Measurements from ENCODE around the gene RPS2. TPM values are rescaled to one million over a fixed set of nuclear protein-coding genes. Genes with fewer than 3 reads are reported as not detected.

The RPS2 gene
- total and polyA plus RNA-seq, 2 donors (not counting 1 experiment from before 2014, with no cell fraction given): 1,683 to 2,596 TPM

- peak; percentile 21 to 32 for TF ChIP-seq CTCF (conservative IDR thresholded peaks at IDR 0.05 in 1 of 2, IDR thresholded peaks at IDR 0.05 in 1 of 2; ENCODE audit: low read depth in 1 of 2, low read length in 2 of 2)
- TF ChIP-seq EZH2 (IDR thresholded peaks at IDR 0.05; ENCODE audit: low read length, missing control alignments): no peak
- Histone ChIP-seq H3K4me3 (replicated peaks in 1 of 4; ENCODE audit: control extremely low read depth in 1 of 4, insufficient read depth in 1 of 4, low read depth in 3 of 4, low read length in 4 of 4) (peak overlapping the region in 3 of 4 experiments; percentile 12 to 73 (median 41)), H3K36me3 (ENCODE audit: control insufficient read depth, insufficient read depth, low read length) (peaks cover 23% of the 10 kb centered on the region), H3K4me1 (ENCODE audit: control insufficient read depth, extremely low read depth, insufficient read depth, low read length) (peaks cover 9% of the 10 kb centered on the region), H3K4me2 (ENCODE audit: extremely low read depth, insufficient read depth, low read length) (peak overlapping the region; percentile 77), H3K9me3 (ENCODE audit: control insufficient read depth, insufficient read depth, low read depth, low read length) (no peaks in the 10 kb centered on the region), H3K27me3 (ENCODE audit: control insufficient read depth, insufficient read depth, low read length) (peaks cover 19% of the 10 kb centered on the region), H3K27ac (ENCODE audit: insufficient read depth, low read length) (no peak overlapping the region), H4K20me1 (ENCODE audit: control insufficient read depth, extremely low read depth, insufficient read depth, low read length) (no peaks in the 10 kb centered on the region), H2AFZ (ENCODE audit: low read length) (no peak overlapping the region), H3K9ac (ENCODE audit: insufficient read depth, low read length) (no peak overlapping the region), H3K79me2 (ENCODE audit: control insufficient read depth, insufficient read depth, low read length) (peaks cover 11% of the 10 kb centered on the region)
- no peak for DNase-seq (ENCODE audit: low read depth in 2 of 2)
Observed at GRCh38 chr16:1982991-1983543, 18.4 kb upstream of the RPS2 start.

DNA sequence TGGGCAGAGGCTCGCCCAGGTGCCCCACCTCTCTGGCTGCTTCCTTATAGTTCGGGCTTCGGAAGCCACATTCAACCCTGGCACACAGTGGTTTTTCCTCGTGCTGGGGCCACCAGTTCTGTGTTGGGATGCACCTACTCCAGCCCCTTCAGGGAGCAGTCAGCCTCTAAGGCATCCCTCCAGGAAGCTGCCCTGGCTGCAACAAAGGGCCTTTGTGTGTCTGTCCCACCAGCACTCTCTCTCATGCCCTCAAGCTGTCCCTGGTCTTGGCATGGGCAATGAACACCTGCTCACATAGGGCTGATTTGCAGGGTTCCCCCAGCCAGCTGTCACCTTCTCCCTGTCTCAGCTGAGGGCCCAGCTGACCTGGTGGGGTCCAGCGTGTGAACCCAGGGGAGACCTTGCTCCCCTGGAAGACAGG, 17.4 kb upstream of the RPS2 start:
- Histone ChIP-seq H3K4me2 (ENCODE audit: extremely low read depth, insufficient read depth, low read length) (no peak overlapping the region), H4K20me1 (ENCODE audit: control insufficient read depth, extremely low read depth, insufficient read depth, low read length) (no peaks in the 10 kb centered on the region), H3K27ac (ENCODE audit: insufficient read depth, low read length) (no peak overlapping the region), H3K4me1 (ENCODE audit: control insufficient read depth, extremely low read depth, insufficient read depth, low read length) (peaks cover 9% of the 10 kb centered on the region), H3K9me3 (ENCODE audit: control insufficient read depth, insufficient read depth, low read depth, low read length) (no peaks in the 10 kb centered on the region), H3K79me2 (ENCODE audit: control insufficient read depth, insufficient read depth, low read length) (peaks cover 11% of the 10 kb centered on the region), H3K36me3 (ENCODE audit: control insufficient read depth, insufficient read depth, low read length) (peaks cover 26% of the 10 kb centered on the region), H3K4me3 (replicated peaks in 1 of 4; ENCODE audit: control extremely low read depth in 1 of 4, insufficient read depth in 1 of 4, low read depth in 3 of 4, low read length in 4 of 4) (no peak overlapping the region), H3K27me3 (ENCODE audit: control insufficient read depth, insufficient read depth, low read length) (peaks cover 19% of the 10 kb centered on the region), H3K9ac (ENCODE audit: insufficient read depth, low read length) (no peak overlapping the region), H2AFZ (ENCODE audit: low read length) (no peak overlapping the region)
- no peak for DNase-seq (ENCODE audit: low read depth in 2 of 2)
- no peak for TF ChIP-seq CTCF (conservative IDR thresholded peaks at IDR 0.05 in 1 of 2, IDR thresholded peaks at IDR 0.05 in 1 of 2; ENCODE audit: low read depth in 1 of 2, low read length in 2 of 2)
- TF ChIP-seq EZH2 (IDR thresholded peaks at IDR 0.05; ENCODE audit: low read length, missing control alignments): peak; percentile 67

- peaks cover 27% of the 10 kb centered on the region for H3K36me3 ChIP-seq (ENCODE audit: control insufficient read depth, insufficient read depth, low read length)
- peaks cover 9% of the 10 kb centered on the region for H3K4me1 ChIP-seq (ENCODE audit: control insufficient read depth, extremely low read depth, insufficient read depth, low read length)
- H2AFZ ChIP-seq (ENCODE audit: low read length): no peak within 1 kb of the TSS
- H3K27ac ChIP-seq (ENCODE audit: insufficient read depth, low read length): no peak within 1 kb of the TSS
- H4K20me1 ChIP-seq (ENCODE audit: control insufficient read depth, extremely low read depth, insufficient read depth, low read length): no peaks in the 10 kb centered on the region
- H3K9me3 ChIP-seq (ENCODE audit: control insufficient read depth, insufficient read depth, low read depth, low read length): no peaks in the 10 kb centered on the region
- H3K9ac ChIP-seq (ENCODE audit: insufficient read depth, low read length): no peak within 1 kb of the TSS
- TF ChIP-seq CTCF (conservative IDR thresholded peaks at IDR 0.05 in 1 of 2, IDR thresholded peaks at IDR 0.05 in 1 of 2; ENCODE audit: low read depth in 1 of 2, low read length in 2 of 2) (no peak), EZH2 (IDR thresholded peaks at IDR 0.05; ENCODE audit: low read length, missing control alignments) (no peak)
- peaks cover 19% of the 10 kb centered on the region for H3K27me3 ChIP-seq (ENCODE audit: control insufficient read depth, insufficient read depth, low read length)
- DNase-seq (ENCODE audit: low read depth in 2 of 2): no peak
- peaks cover 11% of the 10 kb centered on the region for H3K79me2 ChIP-seq (ENCODE audit: control insufficient read depth, insufficient read depth, low read length)
- H3K4me3 ChIP-seq (replicated peaks in 1 of 4; ENCODE audit: control extremely low read depth in 1 of 4, insufficient read depth in 1 of 4, low read depth in 3 of 4, low read length in 4 of 4): no peak within 1 kb of the TSS
- no peak within 1 kb of the TSS for H3K4me2 ChIP-seq (ENCODE audit: extremely low read depth, insufficient read depth, low read length)
Observed at GRCh38 chr16:1981398-1981836, 16.8 kb upstream of the RPS2 start, which contains the start of gene NOXO1. TSS of gene NOXO1 (minus strand) at chr16:1981469. CDS start at chr16:1981179, 290 bp downstream.

All from fibroblast of lung (primary cell).